ENCODE results near the gene ITGB1. TPM values are rescaled to one million over a fixed set of nuclear protein-coding genes. Genes with fewer than 3 reads are reported as not detected.
"Not testable (repeated sequence)": the region's sequence is repeated elsewhere in the genome, so short reads cannot be mapped to it uniquely, and the experiment has no call there.

Gene ITGB1
- total and polyA plus RNA-seq, 10 of the 15 experiments (the other 5 are each of a cell fraction or from before 2014, with no cell fraction given) = 2.8 to 20.7 (median 10.4) TPM

DNA sequence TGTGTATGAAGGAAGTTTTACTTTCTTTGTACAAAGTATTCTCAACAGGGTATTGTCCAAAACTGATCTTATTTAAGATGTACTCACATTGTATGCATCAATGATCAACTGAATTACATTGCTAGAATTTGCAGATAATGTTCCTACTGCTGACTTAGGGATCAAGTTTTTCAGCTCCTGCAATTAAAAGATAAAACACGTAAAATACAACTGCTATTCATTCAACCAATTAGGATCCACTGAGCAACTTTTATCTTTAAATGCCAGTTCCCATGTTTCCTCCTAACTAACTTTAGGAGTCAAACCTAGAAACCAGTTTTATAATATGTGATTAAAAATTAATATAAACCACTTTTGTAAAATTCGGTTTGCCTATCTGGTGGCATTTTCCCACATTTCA, 35.9 kb downstream of the ITGB1 start:
- no peaks in the 10 kb centered on the region for H4K20me1 ChIP-seq (ENCODE audit: control insufficient read depth, insufficient read depth)
- H3K79me2 ChIP-seq (ENCODE audit: control insufficient read depth, insufficient read depth, low read length) = no peaks in the 10 kb centered on the region
- FAIRE-seq (no peak), DNase-seq (ENCODE audit: low read depth, low spot score) (no peak), ATAC-seq (no peak)
- intact Hi-C loops (cut with micrococcal nuclease; ENCODE audit: unreplicated experiment) (no loop called here), in situ Hi-C loops (cut with MboI) (no loop called here)
- no peak overlapping the region for H3K27ac ChIP-seq (ENCODE audit: control insufficient read depth, insufficient read depth)
- ChIA-PET SMC1A (ENCODE audit: uncharacterized antibody, unreplicated experiment) (no interaction called here), RAD21 (ENCODE audit: unreplicated experiment) (no interaction called here), POLR2A (no interaction called here), CTCF (no interaction called here)
- H2AFZ ChIP-seq (ENCODE audit: control insufficient read depth, low read depth, low read length) = no peak overlapping the region
- H3K4me2 ChIP-seq (ENCODE audit: control insufficient read depth, insufficient read depth) = no peak overlapping the region
- H3K9me3 ChIP-seq (replicated peaks; ENCODE audit: control insufficient read depth, insufficient read depth, low read length) = no peaks in the 10 kb centered on the region; the same call in 2 of the 3 replicates
- TF ChIP-seq, protein P1, sequence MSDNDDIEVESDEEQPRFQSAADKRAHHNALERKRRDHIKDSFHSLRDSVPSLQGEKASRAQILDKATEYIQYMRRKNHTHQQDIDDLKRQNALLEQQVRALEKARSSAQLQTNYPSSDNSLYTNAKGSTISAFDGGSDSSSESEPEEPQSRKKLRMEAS (IDR thresholded peaks at IDR 0.05; ENCODE audit: low read depth, low read length) = no peak
- TF ChIP-seq, protein P2, sequence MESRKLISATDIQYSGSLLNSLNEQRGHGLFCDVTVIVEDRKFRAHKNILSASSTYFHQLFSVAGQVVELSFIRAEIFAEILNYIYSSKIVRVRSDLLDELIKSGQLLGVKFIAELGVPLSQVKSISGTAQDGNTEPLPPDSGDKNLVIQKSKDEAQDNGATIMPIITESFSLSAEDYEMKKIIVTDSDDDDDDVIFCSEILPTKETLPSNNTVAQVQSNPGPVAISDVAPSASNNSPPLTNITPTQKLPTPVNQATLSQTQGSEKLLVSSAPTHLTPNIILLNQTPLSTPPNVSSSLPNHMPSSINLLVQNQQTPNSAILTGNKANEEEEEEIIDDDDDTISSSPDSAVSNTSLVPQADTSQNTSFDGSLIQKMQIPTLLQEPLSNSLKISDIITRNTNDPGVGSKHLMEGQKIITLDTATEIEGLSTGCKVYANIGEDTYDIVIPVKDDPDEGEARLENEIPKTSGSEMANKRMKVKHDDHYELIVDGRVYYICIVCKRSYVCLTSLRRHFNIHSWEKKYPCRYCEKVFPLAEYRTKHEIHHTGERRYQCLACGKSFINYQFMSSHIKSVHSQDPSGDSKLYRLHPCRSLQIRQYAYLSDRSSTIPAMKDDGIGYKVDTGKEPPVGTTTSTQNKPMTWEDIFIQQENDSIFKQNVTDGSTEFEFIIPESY (IDR thresholded peaks at IDR 0.05) = no peak
- no peak for TF ChIP-seq STAT1 (conservative IDR thresholded peaks at IDR 0.05)
- no peak for TF ChIP-seq SIX5 (IDR thresholded peaks at IDR 0.05; ENCODE audit: low read depth, low read length, severe bottlenecking)
- TF ChIP-seq SP1 (IDR thresholded peaks at IDR 0.05; ENCODE audit: low read depth, low read length) = no peak
- no peak for TF ChIP-seq NR2F1 (conservative IDR thresholded peaks at IDR 0.05)
- TF ChIP-seq, protein P3, sequence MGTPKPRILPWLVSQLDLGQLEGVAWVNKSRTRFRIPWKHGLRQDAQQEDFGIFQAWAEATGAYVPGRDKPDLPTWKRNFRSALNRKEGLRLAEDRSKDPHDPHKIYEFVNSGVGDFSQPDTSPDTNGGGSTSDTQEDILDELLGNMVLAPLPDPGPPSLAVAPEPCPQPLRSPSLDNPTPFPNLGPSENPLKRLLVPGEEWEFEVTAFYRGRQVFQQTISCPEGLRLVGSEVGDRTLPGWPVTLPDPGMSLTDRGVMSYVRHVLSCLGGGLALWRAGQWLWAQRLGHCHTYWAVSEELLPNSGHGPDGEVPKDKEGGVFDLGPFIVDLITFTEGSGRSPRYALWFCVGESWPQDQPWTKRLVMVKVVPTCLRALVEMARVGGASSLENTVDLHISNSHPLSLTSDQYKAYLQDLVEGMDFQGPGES (IDR thresholded peaks at IDR 0.05) = no peak
- no peaks in the 10 kb centered on the region for H3K27me3 ChIP-seq (replicated peaks in 1 of 2; ENCODE audit: control insufficient read depth in 2 of 2, insufficient read depth in 2 of 2, low read length in 1 of 2)
- no peak overlapping the region for H3K4me3 ChIP-seq
- 93% methylated on average over 2 of the region's 2 CpGs for WGBS (ENCODE audit: insufficient coverage, insufficient replicate concordance, low lambda C conversion rate, missing lambda C conversion rate)
- H3K36me3 ChIP-seq (ENCODE audit: control insufficient read depth in 2 of 2, insufficient read depth in 2 of 2, low read length in 1 of 2) = peaks cover 0 to 25% of the 10 kb centered on the region in 2 experiments; a peak in 3 of 4 replicates
- no peak overlapping the region for H3K9ac ChIP-seq (ENCODE audit: control insufficient read depth, insufficient read depth, low read length)
- no TSS peak for BruUV-seq (replicated peaks)
- H3K4me1 ChIP-seq (ENCODE audit: control insufficient read depth, insufficient read depth, low read length) = no peaks in the 10 kb centered on the region

DNA sequence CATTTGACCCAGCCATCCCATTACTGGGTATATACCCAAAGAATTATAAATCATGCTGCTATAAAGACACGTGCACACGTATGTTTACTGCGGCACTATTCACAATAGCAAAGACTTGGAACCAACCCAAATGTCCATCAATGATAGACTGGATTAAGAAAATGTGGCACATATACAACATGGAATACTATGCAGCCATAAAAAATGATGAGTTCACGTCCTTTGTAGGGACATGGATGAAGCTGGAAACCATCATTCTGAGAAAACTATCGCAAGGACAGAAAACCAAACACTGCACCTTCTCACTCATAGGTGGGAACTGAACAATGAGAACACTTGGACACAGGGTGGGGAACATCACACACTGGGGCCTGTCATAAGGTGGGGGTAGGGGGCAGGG, 40.2 kb downstream of the ITGB1 start:
- WGBS (ENCODE audit: insufficient coverage, insufficient replicate concordance, low lambda C conversion rate, missing lambda C conversion rate) = 83% methylated on average over 5 of the region's 5 CpGs
- H3K79me2 ChIP-seq (ENCODE audit: control insufficient read depth, insufficient read depth, low read length) = not testable (repeated sequence)

More for the DNA sequence above, 40.2 kb downstream of the ITGB1 start:
- H3K9ac ChIP-seq (ENCODE audit: control insufficient read depth, insufficient read depth, low read length); in situ Hi-C loops (cut with MboI); H3K9me3 ChIP-seq (replicated peaks; ENCODE audit: control insufficient read depth, insufficient read depth, low read length); H4K20me1 ChIP-seq (ENCODE audit: control insufficient read depth, insufficient read depth); intact Hi-C loops (cut with micrococcal nuclease; ENCODE audit: unreplicated experiment); DNase-seq (ENCODE audit: low read depth, low spot score); H3K27me3 ChIP-seq (replicated peaks in 1 of 2; ENCODE audit: control insufficient read depth in 2 of 2, insufficient read depth in 2 of 2, low read length in 1 of 2); FAIRE-seq; H3K4me3 ChIP-seq; CTCF ChIA-PET; ATAC-seq; H3K4me2 ChIP-seq (ENCODE audit: control insufficient read depth, insufficient read depth); SMC1A ChIA-PET (ENCODE audit: uncharacterized antibody, unreplicated experiment); RAD21 ChIA-PET (ENCODE audit: unreplicated experiment); H3K4me1 ChIP-seq (ENCODE audit: control insufficient read depth, insufficient read depth, low read length); POLR2A ChIA-PET; H3K27ac ChIP-seq (ENCODE audit: control insufficient read depth, insufficient read depth); BruUV-seq (replicated peaks); H3K36me3 ChIP-seq (ENCODE audit: control insufficient read depth in 2 of 2, insufficient read depth in 2 of 2, low read length in 1 of 2); H2AFZ ChIP-seq (ENCODE audit: control insufficient read depth, low read depth, low read length): not testable (repeated sequence)
